Measurements from ENCODE around the gene MCRIP2.

DNA sequence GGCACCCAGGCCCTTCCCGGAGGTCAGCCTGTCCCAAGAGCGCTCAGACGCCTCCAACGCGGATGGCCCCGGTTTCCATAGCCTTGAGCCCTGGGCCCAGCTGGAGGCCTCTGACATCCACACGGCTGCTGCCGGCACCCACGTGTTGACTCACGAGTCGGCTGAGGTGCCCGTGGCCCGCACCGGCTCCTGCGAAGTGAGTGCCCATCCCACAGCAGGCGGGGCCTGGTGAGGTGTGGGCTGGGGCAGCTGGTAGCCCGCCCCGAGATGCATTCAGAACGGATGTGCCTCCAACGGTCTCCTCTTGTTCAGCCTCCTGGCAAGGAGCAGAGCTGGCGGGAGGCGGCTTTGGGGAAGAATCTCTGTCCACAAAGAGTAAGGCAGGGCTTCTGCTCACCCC lies 10.2 kb downstream of the MCRIP2 start:
- TF ChIP-seq, protein P1, sequence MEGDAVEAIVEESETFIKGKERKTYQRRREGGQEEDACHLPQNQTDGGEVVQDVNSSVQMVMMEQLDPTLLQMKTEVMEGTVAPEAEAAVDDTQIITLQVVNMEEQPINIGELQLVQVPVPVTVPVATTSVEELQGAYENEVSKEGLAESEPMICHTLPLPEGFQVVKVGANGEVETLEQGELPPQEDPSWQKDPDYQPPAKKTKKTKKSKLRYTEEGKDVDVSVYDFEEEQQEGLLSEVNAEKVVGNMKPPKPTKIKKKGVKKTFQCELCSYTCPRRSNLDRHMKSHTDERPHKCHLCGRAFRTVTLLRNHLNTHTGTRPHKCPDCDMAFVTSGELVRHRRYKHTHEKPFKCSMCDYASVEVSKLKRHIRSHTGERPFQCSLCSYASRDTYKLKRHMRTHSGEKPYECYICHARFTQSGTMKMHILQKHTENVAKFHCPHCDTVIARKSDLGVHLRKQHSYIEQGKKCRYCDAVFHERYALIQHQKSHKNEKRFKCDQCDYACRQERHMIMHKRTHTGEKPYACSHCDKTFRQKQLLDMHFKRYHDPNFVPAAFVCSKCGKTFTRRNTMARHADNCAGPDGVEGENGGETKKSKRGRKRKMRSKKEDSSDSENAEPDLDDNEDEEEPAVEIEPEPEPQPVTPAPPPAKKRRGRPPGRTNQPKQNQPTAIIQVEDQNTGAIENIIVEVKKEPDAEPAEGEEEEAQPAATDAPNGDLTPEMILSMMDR (IDR thresholded peaks at IDR 0.05): no peak
- TF ChIP-seq POLR2A (IDR thresholded peaks at IDR 0.05) (no peak), EP300 (IDR thresholded peaks at IDR 0.05) (no peak), POLR2AphosphoS5 (IDR thresholded peaks at IDR 0.05) (no peak)

Data from upper lobe of left lung (tissue), 4 donors.